GM21528 (cell line): ENCODE measurements around the gene MCTP2.

Experiments used
- ATAC-seq: cut with Tn5 transposase; IDR thresholded peaks from one replicate; pipeline ENCODE4 v1.9.1; 2021; ENCODE audit warnings: mild to moderate bottlenecking, moderate library complexity; ENCODE audit not compliant: unreplicated experiment, low FRiP score

Gene MCTP2

DNA sequence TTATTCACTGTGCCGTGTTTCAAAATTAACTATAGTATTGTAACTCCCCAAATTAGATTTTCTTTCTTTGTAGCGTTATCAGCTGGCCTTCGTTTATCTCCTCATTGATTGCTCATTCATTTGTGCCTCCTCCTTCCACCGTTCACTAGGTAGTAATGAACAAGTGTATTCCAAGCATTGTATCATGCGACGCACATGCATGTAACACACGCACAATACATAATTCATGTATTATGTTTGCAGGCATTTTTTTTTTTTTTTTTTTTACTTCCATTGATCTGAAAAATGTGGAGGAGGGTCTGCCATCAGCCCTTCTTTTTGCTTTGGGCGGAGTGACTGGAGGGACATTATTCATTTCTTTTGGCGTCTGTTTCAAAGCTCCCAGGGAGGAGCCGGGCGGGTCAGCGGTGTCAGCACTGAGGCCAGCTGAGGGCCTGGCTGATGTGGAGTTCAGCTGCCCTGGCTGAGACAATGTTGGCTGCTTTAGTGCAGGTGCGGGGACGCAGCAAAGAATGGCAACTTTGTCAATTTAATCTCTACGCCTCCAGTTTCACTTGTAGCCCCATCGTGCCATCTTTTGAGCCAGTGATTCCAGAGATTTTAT is 107.0 kb downstream of the MCTP2 start:
- no peak for ATAC-seq

DNA sequence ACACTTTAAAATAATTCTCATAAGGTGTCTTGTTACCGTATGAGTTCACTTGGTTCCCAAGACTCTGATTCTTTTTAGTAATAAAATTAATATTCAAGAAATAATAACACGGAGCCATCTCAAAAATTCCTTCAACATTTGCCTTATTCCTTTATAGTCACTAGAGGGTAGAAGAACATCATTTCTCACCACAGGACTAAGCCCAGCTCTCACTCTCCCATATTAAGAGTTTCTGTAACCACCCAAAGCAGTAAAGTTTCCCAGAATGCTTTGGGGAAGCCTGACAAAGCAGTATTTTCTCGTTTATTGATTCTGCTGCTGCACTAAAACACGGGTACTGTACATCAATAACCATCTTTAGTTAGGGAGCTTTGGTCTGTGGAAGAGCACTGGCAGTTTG is 114.9 kb downstream of the MCTP2 start:
- ATAC-seq, result no peak

DNA sequence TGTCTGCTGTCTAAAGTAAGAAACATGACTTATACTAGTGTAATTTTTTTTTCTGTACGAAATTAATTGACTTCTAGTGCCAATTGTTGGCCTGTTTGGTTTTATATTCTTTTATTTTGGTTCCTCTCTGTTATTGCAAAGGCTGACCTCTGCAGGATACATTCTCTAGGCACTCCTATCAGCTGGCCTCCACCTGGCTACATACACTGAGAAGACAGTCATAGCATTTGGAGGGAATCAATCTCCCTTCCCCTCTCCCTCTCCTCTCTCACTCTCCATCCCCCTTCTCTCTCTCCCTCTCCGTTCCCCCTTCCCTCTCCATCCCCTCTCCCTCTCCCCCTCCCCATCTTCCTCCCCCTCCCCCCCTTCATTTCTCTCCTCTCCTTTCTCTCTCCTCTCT is 116.7 kb downstream of the MCTP2 start:
- ATAC-seq, result no peak

DNA sequence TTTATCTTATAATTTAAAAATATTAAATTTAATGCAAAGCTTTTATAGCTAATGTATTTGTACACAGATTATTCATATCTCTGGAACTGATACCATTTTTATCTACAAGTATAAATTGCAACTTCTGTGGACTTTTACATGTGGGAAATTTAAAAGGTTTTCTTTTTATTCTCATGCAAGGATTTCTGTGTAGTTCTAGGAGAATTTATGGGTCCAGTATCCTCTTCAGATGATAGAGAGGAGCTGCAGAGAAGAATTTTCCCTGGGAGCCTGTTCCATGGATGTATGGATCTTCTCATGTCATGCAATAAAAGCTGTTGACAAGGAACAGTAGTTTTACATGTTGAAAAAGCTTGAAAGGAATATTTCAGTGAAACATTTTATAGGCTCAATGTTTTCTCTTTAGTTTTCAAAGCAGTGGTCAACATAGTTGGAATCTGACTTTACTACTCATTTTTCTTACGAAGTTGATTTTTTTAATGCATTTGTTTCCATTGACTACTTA is 119.7 kb downstream of the MCTP2 start:
- no peak for ATAC-seq

DNA sequence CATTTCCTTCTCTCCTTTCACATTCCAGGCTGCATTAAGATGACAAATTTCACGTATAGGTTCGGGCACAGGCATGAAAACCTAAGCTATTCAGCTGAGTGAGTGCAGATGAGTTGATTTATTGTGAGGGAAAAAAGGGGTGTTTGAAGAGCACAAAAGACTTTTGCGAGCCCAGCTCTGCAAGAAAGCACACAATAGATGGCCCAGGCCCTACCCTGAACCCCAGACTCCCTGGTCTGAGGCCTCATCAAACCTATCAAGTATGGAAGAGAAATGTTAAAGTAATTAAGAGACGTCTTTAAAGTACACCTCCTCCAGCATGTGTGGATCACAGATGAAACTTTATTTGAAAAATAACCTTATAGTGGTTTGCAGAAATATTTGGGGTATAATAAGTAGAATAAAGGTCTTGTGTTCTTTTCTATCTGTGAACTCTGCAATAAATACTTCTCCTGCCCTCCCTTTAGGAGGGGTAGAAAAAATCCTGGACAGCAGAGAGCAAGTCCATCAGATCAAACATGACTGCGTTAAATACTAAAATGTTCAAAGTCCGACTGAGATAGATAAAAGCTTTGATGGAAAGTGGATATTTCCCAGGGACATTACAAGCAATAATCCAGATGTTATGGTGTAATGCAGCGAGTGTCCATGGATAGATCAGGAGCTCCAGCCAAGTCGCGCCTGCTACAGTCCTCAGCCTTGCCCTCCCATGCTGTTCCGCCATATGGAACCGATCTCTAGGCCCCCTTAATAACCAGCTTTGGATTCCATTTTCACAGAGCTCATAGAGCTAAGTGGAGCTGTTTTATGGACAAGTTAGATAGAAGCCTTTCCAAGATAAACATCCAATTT is 121.5 kb downstream of the MCTP2 start:
- ATAC-seq, result no peak

DNA sequence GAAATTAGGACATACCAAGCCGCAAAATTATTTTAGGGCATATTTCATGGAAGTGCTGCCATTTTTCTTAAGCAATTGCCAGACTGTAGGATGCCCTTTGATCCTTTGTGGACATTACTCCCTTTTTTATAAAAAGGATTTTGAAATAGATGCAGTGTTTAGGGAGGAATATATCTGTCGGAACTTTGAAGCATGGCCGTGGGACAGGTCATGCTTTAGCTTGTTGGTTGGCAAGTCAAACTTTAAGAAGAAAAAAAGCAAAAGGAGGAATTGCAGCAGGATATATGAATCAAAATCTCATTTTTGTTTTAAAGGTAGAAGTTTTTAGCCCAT is 122.1 kb downstream of the MCTP2 start:
- no peak for ATAC-seq

DNA sequence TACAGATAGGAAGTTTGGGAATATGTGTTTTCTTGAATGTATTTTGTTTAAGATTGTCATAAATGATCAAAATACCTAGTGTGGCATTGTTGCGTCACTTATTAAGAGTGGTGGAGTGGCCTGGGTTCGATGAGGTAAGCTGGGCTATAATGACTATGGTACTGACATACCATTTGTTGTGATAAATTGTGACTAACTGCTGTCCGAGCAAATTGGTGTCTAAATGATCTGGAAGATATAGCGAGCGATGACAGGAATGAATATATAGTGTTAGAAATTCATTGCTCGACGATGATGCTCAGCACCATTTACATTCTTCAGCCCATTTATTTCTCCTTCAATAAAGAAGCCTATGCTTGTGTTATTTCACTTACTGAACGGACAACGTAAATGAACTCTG is 123.3 kb downstream of the MCTP2 start:
- no peak for ATAC-seq

DNA sequence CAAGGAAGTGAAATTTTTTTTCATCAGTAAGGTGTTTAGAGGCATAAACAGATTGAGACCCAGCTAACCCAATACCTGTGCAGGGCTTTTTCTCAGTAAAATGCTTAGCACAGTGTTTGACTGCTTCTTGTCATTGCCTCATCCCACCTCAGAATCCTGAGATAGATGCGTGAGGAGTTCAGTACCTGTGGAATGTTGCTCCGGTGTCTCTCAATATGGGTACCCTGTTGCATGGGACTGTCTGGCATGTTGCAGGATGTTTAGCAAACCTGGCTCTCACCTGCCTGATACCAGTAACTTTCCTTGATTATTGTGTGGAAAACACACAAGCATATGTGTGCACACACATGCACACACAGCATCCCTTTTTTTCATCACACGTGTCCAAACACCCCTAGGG is 128.4 kb downstream of the MCTP2 start:
- ATAC-seq, result no peak

DNA sequence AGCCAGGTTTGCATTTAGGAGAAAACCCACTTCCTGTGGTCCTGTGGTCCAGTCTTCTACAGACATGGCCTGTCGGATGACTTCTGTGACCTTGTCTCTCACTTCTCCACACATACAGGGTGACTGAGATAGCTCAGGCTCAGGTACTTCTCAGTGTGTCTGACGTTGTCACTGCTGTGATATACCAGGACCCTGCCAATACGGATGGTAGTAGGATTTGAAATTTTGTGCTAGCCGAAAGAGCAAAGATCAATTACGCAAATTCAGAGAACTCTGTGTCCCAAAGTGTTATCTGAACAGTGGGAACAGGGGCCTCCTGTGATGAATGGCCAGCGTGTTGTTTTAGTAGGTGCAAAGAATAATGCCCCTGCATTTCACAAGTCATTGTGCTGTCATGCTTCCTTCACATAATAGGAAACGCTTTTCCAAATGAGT is 128.9 kb downstream of the MCTP2 start:
- ATAC-seq, result no peak

DNA sequence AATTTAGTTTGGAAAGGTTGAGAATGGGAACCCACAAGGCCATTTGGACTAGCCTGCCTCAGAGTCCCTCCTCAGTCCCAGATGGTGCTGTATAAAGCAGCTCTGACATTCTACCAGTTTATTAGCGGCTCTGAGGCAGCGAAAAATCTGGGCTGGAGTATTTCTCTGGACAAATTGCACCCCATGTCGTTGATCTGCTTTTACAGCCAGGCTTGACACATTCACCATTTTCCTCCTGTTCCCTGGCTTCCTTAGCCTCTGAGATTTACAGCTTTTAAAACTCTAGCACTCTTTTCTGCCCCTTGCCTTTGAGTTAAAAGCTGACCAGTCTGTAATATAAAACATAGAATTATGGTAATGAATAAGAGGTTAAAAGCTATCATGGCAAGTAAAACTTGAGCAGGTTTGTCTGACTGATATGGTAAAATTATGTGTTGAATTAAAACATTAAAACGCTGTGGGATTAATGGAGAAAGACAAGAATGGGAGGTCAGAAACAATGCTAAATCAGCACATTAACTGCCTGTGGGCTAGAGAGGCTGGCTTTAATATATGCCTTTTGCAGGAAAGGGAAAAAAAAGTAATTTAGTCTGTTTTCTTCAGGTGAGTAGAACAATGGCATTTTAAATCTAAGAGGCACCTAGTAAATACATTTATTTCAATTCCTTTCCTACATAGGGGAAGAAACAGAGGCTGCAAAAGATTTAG is 131.2 kb downstream of the MCTP2 start:
- ATAC-seq, result no peak

DNA sequence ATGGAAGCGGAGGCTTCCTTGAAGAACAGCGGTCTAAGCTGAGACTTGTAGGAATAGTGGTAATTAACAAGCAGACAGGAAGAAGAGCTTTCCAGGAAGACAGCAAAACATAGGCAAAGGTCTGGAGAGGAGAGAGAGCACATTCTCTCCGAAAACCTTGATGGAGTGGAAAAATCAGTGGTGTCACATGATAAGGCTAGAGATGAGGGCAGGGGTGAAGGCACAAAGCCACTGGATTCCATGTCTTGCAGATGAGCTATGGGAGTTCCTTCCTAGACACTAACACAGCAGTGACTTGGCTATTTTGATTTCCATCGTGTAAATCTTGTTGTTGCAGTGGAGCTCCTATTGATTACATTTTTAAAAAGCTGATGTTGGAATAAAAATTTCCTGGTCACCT is 132.0 kb downstream of the MCTP2 start:
- no peak for ATAC-seq

DNA sequence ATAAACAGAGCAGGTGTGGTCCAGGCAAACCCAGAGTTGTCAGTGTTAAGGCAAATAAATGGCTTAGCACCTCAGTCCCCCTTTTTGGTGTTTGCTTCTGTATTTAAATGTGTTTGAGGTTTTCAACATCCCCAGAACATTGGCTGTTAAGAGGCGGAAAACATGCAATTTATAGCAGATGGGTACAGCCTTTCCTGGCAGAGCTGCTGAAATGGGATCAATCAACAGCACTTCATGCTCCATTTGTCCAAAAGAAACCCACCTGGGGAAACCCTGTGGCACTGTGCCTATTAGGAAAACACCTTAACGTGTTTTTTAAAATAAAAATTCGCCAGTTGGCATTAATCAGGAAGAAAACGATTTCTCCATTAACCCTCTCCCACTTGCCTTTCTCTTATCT is 135.4 kb downstream of the MCTP2 start:
- ATAC-seq, result no peak

DNA sequence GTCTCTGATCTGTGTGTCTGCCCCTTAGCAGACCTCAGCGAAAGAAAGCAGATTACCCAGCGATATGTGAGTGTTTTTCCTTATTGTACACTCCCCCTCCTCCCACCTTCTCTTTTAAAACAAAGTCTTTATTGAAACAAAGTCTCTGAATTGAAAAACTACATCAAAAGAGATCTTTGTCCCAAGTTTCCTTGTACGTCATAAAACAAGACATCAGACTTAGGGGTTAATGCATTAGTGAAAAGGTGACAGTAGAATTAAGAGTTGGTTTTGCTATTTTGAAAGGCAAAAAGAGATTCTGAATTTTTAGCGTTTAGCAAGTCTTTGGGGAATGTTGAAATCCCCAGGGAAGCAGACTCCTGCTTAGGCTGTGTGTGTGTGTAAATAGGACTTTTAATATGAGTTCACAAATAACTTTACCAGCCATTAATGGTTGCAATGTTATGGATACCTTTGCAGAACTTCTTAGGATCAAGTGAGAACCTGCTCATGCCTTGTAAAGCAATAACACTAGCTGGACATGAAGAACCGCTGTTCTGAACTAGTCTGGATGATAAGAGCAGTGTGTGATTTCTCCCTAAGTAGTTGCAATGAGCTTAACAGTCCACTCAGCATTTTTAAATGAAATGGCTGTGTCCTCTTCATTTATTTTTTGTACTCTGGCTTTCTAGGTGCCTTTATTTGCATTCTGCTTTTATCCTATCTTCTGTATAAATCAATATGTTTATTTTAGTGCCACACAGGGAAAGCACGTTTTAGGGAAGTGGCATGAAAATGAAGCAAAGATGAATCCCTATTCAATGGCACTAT is 136.6 kb downstream of the MCTP2 start:
- ATAC-seq, result no peak

DNA sequence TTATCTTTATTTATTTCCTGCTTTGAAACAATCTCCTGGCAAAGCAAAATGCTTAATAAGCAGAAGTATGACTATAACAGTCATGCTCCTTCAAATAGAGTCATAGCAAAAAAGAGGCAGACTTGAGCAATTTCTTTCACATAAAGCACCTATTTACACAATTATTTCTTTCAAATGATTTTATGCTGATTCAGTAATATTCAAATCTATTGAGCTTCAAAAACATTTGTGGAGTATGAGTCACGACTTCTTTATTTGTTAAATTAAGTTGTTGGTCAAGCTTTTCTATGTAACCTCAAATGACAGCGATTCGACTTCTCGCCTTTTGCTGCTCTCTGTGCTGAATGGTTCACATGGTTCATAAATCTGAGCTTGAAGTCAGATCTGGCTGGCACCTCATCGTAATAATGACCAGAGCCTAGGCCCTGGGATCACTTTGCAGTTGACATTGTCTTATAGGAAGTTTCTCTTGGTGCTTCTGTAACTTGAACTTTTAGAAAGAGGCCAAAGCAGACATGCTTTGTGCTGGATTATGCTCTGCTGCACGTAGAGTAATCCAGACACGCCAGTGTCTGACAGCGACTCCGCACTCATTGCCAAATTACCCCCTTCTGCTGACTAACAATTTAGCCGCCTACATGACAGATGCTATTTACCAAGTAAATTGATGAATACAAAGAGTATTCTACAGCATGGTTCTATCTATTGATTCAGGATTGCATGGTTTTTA is 139.0 kb downstream of the MCTP2 start:
- no peak for ATAC-seq

DNA sequence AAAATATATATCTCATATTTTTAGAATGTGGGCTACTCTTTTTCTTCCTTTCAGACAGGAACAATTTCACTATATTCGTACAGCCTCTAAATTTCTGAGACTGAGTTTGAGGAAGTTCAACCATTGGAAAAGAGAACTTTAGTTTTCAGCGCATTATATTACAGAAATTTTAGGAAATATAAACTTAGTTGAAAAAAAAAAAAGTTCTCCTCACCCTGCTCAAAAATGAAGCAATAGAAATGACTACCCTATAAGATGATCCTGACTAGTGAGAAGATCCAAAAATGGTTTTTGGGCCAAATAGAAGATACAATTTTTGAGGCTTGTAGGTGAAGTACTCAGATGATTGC is 139.6 kb downstream of the MCTP2 start:
- no peak for ATAC-seq

DNA sequence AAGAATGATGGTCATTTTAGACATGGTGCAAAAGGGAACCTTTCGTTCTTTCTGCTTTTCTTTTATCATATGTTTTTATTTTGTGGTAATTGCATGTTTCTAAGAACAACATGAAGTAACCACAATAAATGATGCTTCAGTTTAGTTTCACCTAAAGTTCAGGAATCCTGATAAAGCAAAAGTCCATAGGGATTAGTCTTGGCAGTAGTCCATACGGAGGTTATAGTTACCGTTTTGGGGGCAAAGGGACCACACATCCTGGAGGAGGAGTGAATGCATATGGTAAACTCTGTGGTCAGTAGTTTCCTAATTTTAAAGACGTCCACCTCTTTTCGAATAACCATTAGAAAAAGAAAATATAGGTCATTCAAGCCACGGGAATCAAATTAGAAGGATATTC is 141.5 kb downstream of the MCTP2 start:
- no peak for ATAC-seq

DNA sequence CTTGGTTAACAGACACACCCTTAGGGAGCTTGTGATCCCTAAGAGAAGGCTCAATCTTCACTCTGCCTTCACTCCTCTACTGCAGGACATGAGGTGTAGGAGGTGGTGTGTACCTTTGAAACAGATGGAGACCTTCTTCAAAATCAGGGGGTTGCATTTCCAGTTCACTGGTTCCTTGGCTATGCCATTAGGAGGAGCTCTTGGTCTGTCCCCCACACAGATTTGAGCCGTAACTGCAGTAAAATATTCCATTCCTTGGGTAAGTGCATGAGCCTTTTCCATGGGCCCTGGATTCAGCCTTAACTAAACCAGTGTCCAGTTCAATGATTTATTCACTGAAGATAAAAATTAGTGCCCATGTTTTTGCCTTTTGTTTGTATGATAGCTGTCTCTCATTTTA is 144.6 kb downstream of the MCTP2 start:
- no peak for ATAC-seq

DNA sequence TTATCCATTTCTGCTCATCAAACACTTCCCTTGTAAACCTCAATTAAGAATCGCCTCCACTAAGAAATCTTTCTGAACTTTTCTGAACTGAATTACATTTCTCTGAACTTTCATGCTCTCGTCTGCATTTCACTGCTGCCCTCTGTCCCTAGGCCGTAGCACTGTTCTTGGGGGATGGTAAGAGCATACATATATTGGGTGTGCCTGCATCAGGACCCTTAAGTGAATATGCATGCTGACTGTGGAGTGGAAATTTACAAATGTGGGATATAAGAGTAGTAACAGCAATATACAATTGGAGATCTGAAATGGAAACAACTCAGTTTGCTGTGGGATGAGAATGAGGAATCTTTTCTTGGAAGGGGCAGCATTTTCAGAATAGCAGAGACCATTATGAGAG is 148.6 kb downstream of the MCTP2 start:
- ATAC-seq, result no peak

DNA sequence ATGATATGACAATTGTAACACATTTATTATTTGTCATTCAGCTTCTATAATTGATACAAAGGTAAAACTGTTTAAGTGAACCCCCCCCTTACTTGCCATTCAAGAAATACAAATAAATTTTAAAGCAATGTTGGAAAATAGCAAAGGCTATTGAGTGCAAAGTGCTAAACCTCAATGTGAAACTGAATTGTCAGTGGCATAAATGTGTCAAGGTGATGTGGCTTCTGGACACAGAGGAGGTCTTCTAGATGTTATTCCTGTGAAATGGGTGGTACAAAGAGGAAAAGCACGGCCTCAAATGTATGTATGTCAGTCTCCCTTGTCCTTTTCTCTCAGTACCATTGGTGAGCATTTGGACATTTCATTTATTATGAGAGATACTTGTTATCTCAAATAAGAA is 149.4 kb downstream of the MCTP2 start:
- ATAC-seq, result no peak

DNA sequence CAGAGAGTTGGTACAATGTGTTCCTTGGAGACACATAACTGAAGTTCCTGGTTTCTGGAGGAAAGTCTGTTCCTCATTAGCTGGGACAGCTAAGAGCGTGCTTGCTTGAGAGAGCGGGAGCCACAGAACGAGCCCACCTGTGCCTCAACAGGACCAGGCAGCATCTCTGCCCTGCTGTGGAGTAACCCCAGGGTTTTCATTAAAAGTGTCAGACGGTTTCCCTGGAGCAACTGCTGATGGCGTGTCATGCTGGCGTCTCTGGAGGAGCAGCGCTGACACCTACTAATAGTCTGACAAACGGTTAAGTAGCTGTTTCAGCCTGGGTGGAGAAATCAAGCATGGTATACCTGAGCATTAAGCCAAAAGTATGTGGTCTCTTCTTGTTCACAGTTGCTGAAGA is 150.0 kb downstream of the MCTP2 start:
- no peak for ATAC-seq
